H1 (cell line): ENCODE data around the gene SPATA13.

Source experiments
- ASH2L ChIP-seq: fragments of 200-600, 300-600 bp; sonication (generic); IDR thresholded peaks from one replicate; pipeline ENCODE4 v1.7.1; 2017; ENCODE audit warnings: low read length
- CTCF ChIP-seq, 3 experiments: IDR thresholded peaks; 1 replicate in 2 of 3; 2 replicates in 1 of 3; pipeline versions ENCODE4 v1.5.1 to v1.6.1; 2011; ENCODE audit warnings: low read length in 3 of 3, mild to moderate bottlenecking in 3 of 3, inconsistent platforms in 2 of 3, low read depth in 1 of 3, moderate library complexity in 1 of 3; ENCODE audit not compliant: insufficient read depth in 1 of 3; ENCODE audit errors: control extremely low read depth in 1 of 3

GRCh38 chr13:24286624-24287023 is 126.1 kb downstream of the SPATA13 start:
- TF ChIP-seq CTCF (IDR thresholded peaks at IDR 0.05; ENCODE audit: control extremely low read depth in 1 of 3, insufficient read depth in 1 of 3, low read depth in 1 of 3, low read length in 3 of 3) (no peak), ASH2L (no peak)
